HepG2 (cell line): ENCODE measurements around the gene RPTOR. TPM values are rescaled to one million over a fixed set of nuclear protein-coding genes. Genes with fewer than 3 reads are reported as not detected.

ENCODE experiments used
- ATAC-seq: fragments of 200-7000 bp; cut with Tn5 transposase; 3 replicates; pipeline ENCODE4 v1.9.1; 2020; ENCODE audit warnings: mild to moderate bottlenecking, moderate library complexity
- BruUV-seq: library from RNA; stranded (reverse); fragments of 400-500 nt; replicated peaks from 2 replicates; lab custom pipeline; 2021; lab: Mats Ljungman, UMichigan
- CTCF ChIA-PET: fragments of 300-600 bp; formaldehyde crosslinking; extraction: SDS; loops from one replicate; lab custom pipeline; 2021; ENCODE audit warnings: low total read pairs, inconsistent platforms, low intra/inter-chr PET ratio; lab: Yijun Ruan, JAX
- POLR2A ChIA-PET: fragments of 350-600 bp; sonication (Branson Sonifier 250); formaldehyde crosslinking; loops from one replicate; lab custom pipeline; 2020; ENCODE audit warnings: antibody characterized with exemption, inconsistent platforms; lab: Yijun Ruan, JAX
- DNase-seq: peaks from one replicate; pipeline ENCODE4 v3.0.0-alpha.2; 2015; ENCODE audit warnings: low spot score
- FAIRE-seq: peaks from 3 replicates; lab custom pipeline; 2011; peaks lifted over from hg19 to GRCh38; lab: Jason Lieb, UNC
- H2AFZ ChIP-seq: one replicate; pipeline ENCODE4 v1.6.1; 2011; ENCODE audit warnings: low read length, inconsistent platforms
- H3K27ac ChIP-seq: fragments of 300-600 bp; 3 replicates; pipeline ENCODE4 v1.8.0; 2011; ENCODE audit warnings: mixed run types, mild to moderate bottlenecking, mixed read lengths, low read length, inconsistent platforms; ENCODE audit not compliant: insufficient read depth; ENCODE audit errors: extremely low read length
- H3K27me3 ChIP-seq, 2 experiments: fragments of 200-600 bp in 1 of 2; 2 replicates in 1 of 2; 3 replicates in 1 of 2; pipeline versions ENCODE4 v1.6.0 to v1.8.0; 2011; ENCODE audit warnings: low read length in 2 of 2, mild to moderate bottlenecking in 2 of 2, moderate library complexity in 2 of 2, inconsistent platforms in 1 of 2; ENCODE audit not compliant: insufficient read depth in 2 of 2, control insufficient read depth in 1 of 2
- H3K36me3 ChIP-seq, 2 experiments: fragments of 200-600 bp in 1 of 2; replicated peaks in 1 of 2; 2 replicates in 1 of 2; 3 replicates in 1 of 2; pipeline versions ENCODE4 v1.5.1 to v1.8.0; 2011; ENCODE audit warnings: low read length in 2 of 2, inconsistent platforms in 1 of 2; ENCODE audit not compliant: insufficient read depth in 2 of 2, control insufficient read depth in 1 of 2
- H3K4me1 ChIP-seq: 2 replicates; pipeline ENCODE4 v1.5.1; 2012; ENCODE audit warnings: low read length, inconsistent platforms; ENCODE audit not compliant: insufficient read depth
- H3K4me2 ChIP-seq: 2 replicates; pipeline ENCODE4 v1.6.0; 2011; ENCODE audit warnings: low read depth, low read length, inconsistent platforms
- H3K4me3 ChIP-seq, 3 experiments: fragments of 200-600 bp in 1 of 3; sonication (generic), shearing (Covaris generic) in 1 of 3; replicated peaks in 1 of 3; 2 replicates each; pipeline ENCODE4 v1.5.1; 2011 to 2016; ENCODE audit warnings: low read length in 3 of 3, inconsistent platforms in 2 of 3, low read depth in 2 of 3, mild to moderate bottlenecking in 2 of 3, control low read depth in 1 of 3, mixed read lengths in 1 of 3; ENCODE audit not compliant: insufficient read depth in 1 of 3
- H3K79me2 ChIP-seq: one replicate; pipeline ENCODE4 v1.6.1; 2011; ENCODE audit warnings: low read length, inconsistent platforms; ENCODE audit not compliant: insufficient read depth
- H3K9ac ChIP-seq: 2 replicates; pipeline ENCODE4 v1.6.0; 2011; ENCODE audit warnings: mild to moderate bottlenecking, low read depth, low read length, inconsistent platforms; ENCODE audit not compliant: insufficient read depth
- H3K9me3 ChIP-seq: 2 replicates; pipeline ENCODE4 v1.5.1; 2012; ENCODE audit warnings: mild to moderate bottlenecking, low read length
- H4K20me1 ChIP-seq: 2 replicates; pipeline ENCODE4 v1.6.0; 2011; ENCODE audit warnings: inconsistent platforms, mild to moderate bottlenecking, low read length, moderate library complexity; ENCODE audit not compliant: insufficient read depth
- XRCC5 ChIP-seq: fragments of 200-400 bp; formaldehyde crosslinking; optimal IDR thresholded peaks from 2 replicates; pipeline ENCODE3; 2017; ENCODE audit warnings: mild to moderate bottlenecking, low read length
- ZNF160 ChIP-seq: sonication (generic); formaldehyde crosslinking; IDR thresholded peaks from 2 replicates; pipeline ENCODE4 v1.8.0; 2022; ENCODE audit warnings: mild to moderate bottlenecking, inconsistent platforms, missing genetic modification reagents
- ZSCAN22 ChIP-seq: sonication (generic); formaldehyde crosslinking; IDR thresholded peaks from 2 replicates; pipeline ENCODE4 v1.4.0; 2020; ENCODE audit warnings: mild to moderate bottlenecking, missing genetic modification reagents
- ZSCAN30 ChIP-seq: sonication (generic); formaldehyde crosslinking; IDR thresholded peaks from 2 replicates; pipeline ENCODE4 v1.5.0; 2020; ENCODE audit warnings: mild to moderate bottlenecking, missing genetic modification reagents
- WGBS: methylation state at CpG from one replicate; pipeline ENCODE4 v1.1.6; 2017; ENCODE audit warnings: low lambda C conversion rate; 5-methylcytosine and 5-hydroxymethylcytosine counted together
- in situ Hi-C: cut with HindIII; loops from 2 replicates; pipeline ENCODE4 v1.10.0; 2017; ENCODE audit warnings: low pct_unique_long_range_greater_than_20kb; ENCODE audit not compliant: extremely low pct_ligation_motif_present
- intact Hi-C: fragments of 100-400 bp; cut with micrococcal nuclease; formaldehyde crosslinking; loops from one replicate; pipeline ENCODE4 v1.10.0; 2022; ENCODE audit not compliant: unreplicated experiment
- polyA plus RNA-seq, 8 experiments: library from polyadenylated mRNA; depleted of rRNA in 3 of 8; stranded (reverse) in 7 of 8; unstranded in 1 of 8; fragments of >200 nt; fragmentation: Illumina TruSeq in 4 of 8; extraction: Trizol in 4 of 8; gene quantifications; 2 replicates each; pipeline versions ENCODE4 v1.2.1 to v1.2.3, GENCODE V29; 2011 to 2016; ENCODE audit warnings: low read depth in 4 of 8, missing spikeins in 1 of 8, mixed read lengths in 1 of 8; ENCODE audit not compliant: insufficient read depth in 1 of 8
- total RNA-seq, 5 experiments: library from RNA; depleted of rRNA; stranded (reverse); fragments of >200 nt; fragmentation: Illumina TruSeq; extraction: Trizol; gene quantifications; 2 replicates each; pipeline ENCODE4 v1.2.3, GENCODE V29; 2016; ENCODE audit warnings: low read depth in 1 of 5
- TF ChIP-seq, protein P1 (sequence below): sonication (generic); formaldehyde crosslinking; IDR thresholded peaks from 2 replicates; pipeline ENCODE4 v1.4.0; 2020; ENCODE audit warnings: missing genetic modification reagents
- TF ChIP-seq, protein P2 (sequence below): sonication (generic); formaldehyde crosslinking; IDR thresholded peaks from 2 replicates; pipeline ENCODE4 v1.4.0; 2020; ENCODE audit warnings: low read depth, missing genetic modification reagents

Gene RPTOR
- total and polyA plus RNA-seq, 2 of the 13 experiments (the other 11 are each of a cell fraction or from before 2014, with no cell fraction given) = 6.6 to 25.3 TPM

DNA sequence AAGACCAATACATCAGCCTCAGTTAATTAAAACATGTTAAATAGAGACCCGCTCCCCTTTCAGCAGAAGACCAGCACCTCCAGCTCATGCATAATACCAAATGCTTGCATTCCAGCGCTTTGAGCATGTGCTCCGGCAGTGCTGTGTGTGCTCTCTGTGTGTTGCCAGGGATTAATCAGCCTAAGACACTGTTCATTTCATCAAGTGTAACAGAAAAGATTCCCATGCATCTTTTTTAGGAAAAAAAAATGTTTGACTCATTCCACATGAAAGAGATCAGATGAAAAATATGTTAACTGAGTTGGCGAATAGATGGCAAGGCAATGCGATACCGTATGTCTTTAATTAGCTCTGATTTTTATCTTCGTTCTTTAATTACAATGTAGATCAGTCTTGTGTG is 187.6 kb downstream of the RPTOR start (continued):
- TF ChIP-seq, protein P1, sequence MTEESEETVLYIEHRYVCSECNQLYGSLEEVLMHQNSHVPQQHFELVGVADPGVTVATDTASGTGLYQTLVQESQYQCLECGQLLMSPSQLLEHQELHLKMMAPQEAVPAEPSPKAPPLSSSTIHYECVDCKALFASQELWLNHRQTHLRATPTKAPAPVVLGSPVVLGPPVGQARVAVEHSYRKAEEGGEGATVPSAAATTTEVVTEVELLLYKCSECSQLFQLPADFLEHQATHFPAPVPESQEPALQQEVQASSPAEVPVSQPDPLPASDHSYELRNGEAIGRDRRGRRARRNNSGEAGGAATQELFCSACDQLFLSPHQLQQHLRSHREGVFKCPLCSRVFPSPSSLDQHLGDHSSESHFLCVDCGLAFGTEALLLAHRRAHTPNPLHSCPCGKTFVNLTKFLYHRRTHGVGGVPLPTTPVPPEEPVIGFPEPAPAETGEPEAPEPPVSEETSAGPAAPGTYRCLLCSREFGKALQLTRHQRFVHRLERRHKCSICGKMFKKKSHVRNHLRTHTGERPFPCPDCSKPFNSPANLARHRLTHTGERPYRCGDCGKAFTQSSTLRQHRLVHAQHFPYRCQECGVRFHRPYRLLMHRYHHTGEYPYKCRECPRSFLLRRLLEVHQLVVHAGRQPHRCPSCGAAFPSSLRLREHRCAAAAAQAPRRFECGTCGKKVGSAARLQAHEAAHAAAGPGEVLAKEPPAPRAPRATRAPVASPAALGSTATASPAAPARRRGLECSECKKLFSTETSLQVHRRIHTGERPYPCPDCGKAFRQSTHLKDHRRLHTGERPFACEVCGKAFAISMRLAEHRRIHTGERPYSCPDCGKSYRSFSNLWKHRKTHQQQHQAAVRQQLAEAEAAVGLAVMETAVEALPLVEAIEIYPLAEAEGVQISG = no peak
- TF ChIP-seq, protein P2, sequence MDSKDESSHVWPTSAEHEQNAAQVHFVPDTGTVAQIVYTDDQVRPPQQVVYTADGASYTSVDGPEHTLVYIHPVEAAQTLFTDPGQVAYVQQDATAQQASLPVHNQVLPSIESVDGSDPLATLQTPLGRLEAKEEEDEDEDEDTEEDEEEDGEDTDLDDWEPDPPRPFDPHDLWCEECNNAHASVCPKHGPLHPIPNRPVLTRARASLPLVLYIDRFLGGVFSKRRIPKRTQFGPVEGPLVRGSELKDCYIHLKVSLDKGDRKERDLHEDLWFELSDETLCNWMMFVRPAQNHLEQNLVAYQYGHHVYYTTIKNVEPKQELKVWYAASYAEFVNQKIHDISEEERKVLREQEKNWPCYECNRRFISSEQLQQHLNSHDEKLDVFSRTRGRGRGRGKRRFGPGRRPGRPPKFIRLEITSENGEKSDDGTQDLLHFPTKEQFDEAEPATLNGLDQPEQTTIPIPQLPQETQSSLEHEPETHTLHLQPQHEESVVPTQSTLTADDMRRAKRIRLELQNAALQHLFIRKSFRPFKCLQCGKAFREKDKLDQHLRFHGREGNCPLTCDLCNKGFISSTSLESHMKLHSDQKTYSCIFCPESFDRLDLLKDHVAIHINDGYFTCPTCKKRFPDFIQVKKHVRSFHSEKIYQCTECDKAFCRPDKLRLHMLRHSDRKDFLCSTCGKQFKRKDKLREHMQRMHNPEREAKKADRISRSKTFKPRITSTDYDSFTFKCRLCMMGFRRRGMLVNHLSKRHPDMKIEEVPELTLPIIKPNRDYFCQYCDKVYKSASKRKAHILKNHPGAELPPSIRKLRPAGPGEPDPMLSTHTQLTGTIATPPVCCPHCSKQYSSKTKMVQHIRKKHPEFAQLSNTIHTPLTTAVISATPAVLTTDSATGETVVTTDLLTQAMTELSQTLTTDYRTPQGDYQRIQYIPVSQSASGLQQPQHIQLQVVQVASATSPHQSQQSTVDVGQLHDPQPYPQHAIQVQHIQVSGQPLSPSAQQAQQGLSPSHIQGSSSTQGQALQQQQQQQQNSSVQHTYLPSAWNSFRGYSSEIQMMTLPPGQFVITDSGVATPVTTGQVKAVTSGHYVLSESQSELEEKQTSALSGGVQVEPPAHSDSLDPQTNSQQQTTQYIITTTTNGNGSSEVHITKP = no peak
- TF ChIP-seq ZNF160 (CRISPR knock-in tag) = no peak

DNA sequence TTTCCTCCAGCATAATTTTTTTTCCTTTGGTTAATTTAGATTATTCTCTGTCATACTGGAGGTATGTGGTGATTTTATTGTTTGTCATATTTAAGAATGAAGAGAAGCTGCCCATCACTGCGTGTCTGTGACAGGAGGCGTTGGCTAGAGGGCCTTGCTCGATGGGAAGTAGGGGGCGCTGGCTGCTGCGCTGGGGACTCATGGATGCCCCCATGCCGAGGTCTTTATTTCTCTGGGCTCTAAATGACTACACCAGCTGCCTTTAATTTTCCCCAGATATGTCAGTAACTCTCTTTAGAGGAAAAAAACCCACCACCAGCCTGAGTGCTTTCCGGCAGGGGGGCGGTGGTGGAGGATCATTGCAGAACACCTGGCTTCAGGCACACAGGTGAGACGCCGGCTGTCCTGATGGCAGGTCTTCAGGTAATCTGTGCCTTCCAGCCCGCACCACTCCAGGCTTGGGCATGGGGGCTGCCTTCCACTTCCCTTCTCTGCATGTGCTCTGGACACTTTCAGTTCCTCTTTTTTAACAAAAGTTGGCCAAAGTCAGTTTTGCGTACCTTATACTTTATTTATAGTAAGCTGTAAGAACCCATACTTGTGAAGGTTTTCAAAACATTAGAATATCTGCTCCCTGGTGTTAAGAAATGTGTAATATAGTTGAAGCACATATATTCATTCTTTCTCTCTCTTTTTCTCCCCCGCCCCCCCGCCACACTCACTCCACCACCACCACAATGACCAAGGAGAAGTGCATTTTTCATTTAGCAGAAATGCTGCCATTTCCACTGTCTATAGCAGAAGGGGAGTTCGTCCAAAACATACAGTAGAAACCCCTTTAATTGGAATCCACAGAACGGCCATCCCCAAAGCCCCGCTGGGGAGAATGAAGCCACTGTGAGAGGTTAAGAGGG is 192.7 kb downstream of the RPTOR start:
- 97% methylated on average over 16 of the region's 17 CpGs for WGBS
- in situ Hi-C loops = no loop called here

More for the DNA sequence above, 192.7 kb downstream of the RPTOR start:
- ATAC-seq (no peak), DNase-seq (no peak), FAIRE-seq (no peak)
- Histone ChIP-seq H3K4me2 (no peak overlapping the region), H3K79me2 (no peaks in the 10 kb centered on the region), H3K9me3 (peaks cover 5% of the 10 kb centered on the region), H3K27me3 (no peaks in the 10 kb centered on the region), H3K4me3 (no peak overlapping the region), H3K36me3 (peaks cover 19 to 49% of the 10 kb centered on the region in 2 experiments), H4K20me1 (no peaks in the 10 kb centered on the region), H3K9ac (no peak overlapping the region), H3K4me1 (no peaks in the 10 kb centered on the region), H3K27ac (no peak overlapping the region), H2AFZ (no peak overlapping the region)
- ChIA-PET POLR2A (no interaction called here), CTCF (no interaction called here)
- no TSS peak for BruUV-seq
- intact Hi-C loops = no loop called here
- TF ChIP-seq ZSCAN22 (CRISPR knock-in tag) = no peak
- TF ChIP-seq ZSCAN30 (CRISPR knock-in tag) = no peak
- TF ChIP-seq XRCC5 = no peak
